ENCODE data around the gene PIK3CA. TPM values are rescaled to one million over a fixed set of nuclear protein-coding genes. Genes with fewer than 3 reads are reported as not detected.
A peak's percentile ranks its signal among the peaks of the same experiment; 100 is the strongest.
"Not testable (repeated sequence)": the region's sequence is repeated elsewhere in the genome, so short reads cannot be mapped to it uniquely, and the experiment has no call there.

The PIK3CA gene
- total RNA-seq, 4 donors from 2014 or later = 11.6 to 24.3 (median 18.1) TPM

- no peak for TF ChIP-seq POLR2AphosphoS5 (IDR thresholded peaks at IDR 0.05)
- TF ChIP-seq CTCF (IDR thresholded peaks at IDR 0.05) = no peak
- TF ChIP-seq EP300 (IDR thresholded peaks at IDR 0.05; ENCODE audit: low read depth) = no peak
- no peak for TF ChIP-seq POLR2A (IDR thresholded peaks at IDR 0.05)
- Histone ChIP-seq H3K27me3 (no peaks in the 10 kb centered on the region), H3K36me3 (no peaks in the 10 kb centered on the region), H3K27ac (no peak overlapping the region), H3K4me1 (no peaks in the 10 kb centered on the region), H3K9me3 (no peaks in the 10 kb centered on the region), H3K4me3 (no peak overlapping the region)
- intact Hi-C loops (cut with DNase I; ENCODE audit: low total_unique reads) (no loop called here), in situ Hi-C loops (cut with MboI; ENCODE audit: low pct_ligation_motif_present in 1 of 4, low pct_unique_long_range_greater_than_20kb in 1 of 4, low sequenced_read_pairs in 3 of 4) (no loop called here)
- no peak for DNase-seq
- WGBS, 2 donors (ENCODE audit: low coverage in 1 of 2) = 54 to 56% methylated on average over 2 to 4 of the region's 4 CpGs
These were observed 120.4 kb downstream of the PIK3CA start for GRCh38 chr3:179268400-179269051.

- no peak overlapping the region for H3K27ac ChIP-seq
- in situ Hi-C loops (cut with MboI; ENCODE audit: low pct_ligation_motif_present in 1 of 4, low pct_unique_long_range_greater_than_20kb in 1 of 4, low sequenced_read_pairs in 3 of 4) (no loop called here), intact Hi-C loops (cut with DNase I; ENCODE audit: low total_unique reads) (no loop called here)
- no peak for DNase-seq
- TF ChIP-seq POLR2A (IDR thresholded peaks at IDR 0.05) = no peak
- TF ChIP-seq POLR2AphosphoS5 (IDR thresholded peaks at IDR 0.05) = no peak
- TF ChIP-seq CTCF (IDR thresholded peaks at IDR 0.05) = no peak
- no peak for TF ChIP-seq EP300 (IDR thresholded peaks at IDR 0.05; ENCODE audit: low read depth)
- H3K27me3 ChIP-seq = no peaks in the 10 kb centered on the region
- no peaks in the 10 kb centered on the region for H3K9me3 ChIP-seq
- H3K36me3 ChIP-seq = no peaks in the 10 kb centered on the region
- no peaks in the 10 kb centered on the region for H3K4me1 ChIP-seq
- WGBS, 2 donors (ENCODE audit: low coverage in 1 of 2) = 63 to 82% methylated on average over 1 to 4 of the region's 4 CpGs
- H3K4me3 ChIP-seq = no peak overlapping the region
These were observed 121.1 kb downstream of the PIK3CA start for GRCh38 chr3:179269152-179269707.

- H3K27ac ChIP-seq = no peak overlapping the region
- H3K4me3 ChIP-seq = no peak overlapping the region
- H3K4me1 ChIP-seq = no peaks in the 10 kb centered on the region
- WGBS, 2 donors (ENCODE audit: low coverage in 1 of 2) = 72 to 94% methylated on average over 3 of the region's 3 CpGs
- intact Hi-C loops (cut with DNase I; ENCODE audit: low total_unique reads) = no loop called here
- no peak for DNase-seq
- in situ Hi-C loops (cut with MboI; ENCODE audit: low pct_ligation_motif_present in 1 of 4, low pct_unique_long_range_greater_than_20kb in 1 of 4, low sequenced_read_pairs in 3 of 4) = no loop called here
- H3K36me3 ChIP-seq = no peaks in the 10 kb centered on the region
- no peaks in the 10 kb centered on the region for H3K27me3 ChIP-seq
- TF ChIP-seq EP300 (IDR thresholded peaks at IDR 0.05; ENCODE audit: low read depth) = no peak
- peak in 1 of 5 experiments; percentile 4 for TF ChIP-seq CTCF (IDR thresholded peaks at IDR 0.05)
- no peak for TF ChIP-seq POLR2AphosphoS5 (IDR thresholded peaks at IDR 0.05)
- TF ChIP-seq POLR2A (IDR thresholded peaks at IDR 0.05) = no peak
- H3K9me3 ChIP-seq = no peaks in the 10 kb centered on the region
These were observed 124.2 kb downstream of the PIK3CA start for GRCh38 chr3:179272385-179272784.

GRCh38 chr3:179274434-179274833 lies 126.3 kb downstream of the PIK3CA start:
- H3K9me3 ChIP-seq; H3K36me3 ChIP-seq; in situ Hi-C loops (cut with MboI; ENCODE audit: low pct_ligation_motif_present in 1 of 4, low pct_unique_long_range_greater_than_20kb in 1 of 4, low sequenced_read_pairs in 3 of 4); DNase-seq; H3K27ac ChIP-seq; intact Hi-C loops (cut with DNase I; ENCODE audit: low total_unique reads); H3K27me3 ChIP-seq; H3K4me1 ChIP-seq; H3K4me3 ChIP-seq: not testable (repeated sequence)
- WGBS, 2 donors (ENCODE audit: low coverage in 1 of 2) = 92 to 100% methylated on average over 2 of the region's 2 CpGs

GRCh38 chr3:179276001-179276400 lies 127.8 kb downstream of the PIK3CA start:
- Histone ChIP-seq H3K4me1 (no peaks in the 10 kb centered on the region), H3K27me3 (no peaks in the 10 kb centered on the region), H3K36me3 (no peaks in the 10 kb centered on the region), H3K27ac (no peak overlapping the region), H3K9me3 (no peaks in the 10 kb centered on the region), H3K4me3 (no peak overlapping the region)
- WGBS, 2 donors (ENCODE audit: low coverage in 1 of 2) = 42 to 67% methylated on average over 2 to 3 of the region's 3 CpGs
- DNase-seq = no peak
- TF ChIP-seq POLR2AphosphoS5 (IDR thresholded peaks at IDR 0.05) (no peak), CTCF (IDR thresholded peaks at IDR 0.05) (no peak), EP300 (IDR thresholded peaks at IDR 0.05; ENCODE audit: low read depth) (no peak), POLR2A (IDR thresholded peaks at IDR 0.05) (no peak)
- in situ Hi-C loops (cut with MboI; ENCODE audit: low pct_ligation_motif_present in 1 of 4, low pct_unique_long_range_greater_than_20kb in 1 of 4, low sequenced_read_pairs in 3 of 4) = no loop called here
- intact Hi-C loops (cut with DNase I; ENCODE audit: low total_unique reads) = no loop called here
